Cardiac muscle cell (in vitro differentiated cells and primary cell): Measurements from ENCODE around the gene PIRT. TPM values are rescaled to one million over a fixed set of nuclear protein-coding genes. Genes with fewer than 3 reads are reported as not detected.

ENCODE experiments used
- DNase-seq, 2 donors: peaks; one replicate each; pipeline versions ENCODE4 v3.0.0 to v3.0.0-alpha.2; 2010 to 2017; ENCODE audit warnings: low read depth in 1 of 2, low spot score in 1 of 2
- H3K27ac ChIP-seq: fragments of 200-600 bp; sonication (generic); 2 replicates; pipeline ENCODE4 v1.5.1; 2016
- H3K27me3 ChIP-seq: fragments of 200-600 bp; sonication (generic); 2 replicates; pipeline ENCODE4 v1.6.0; 2016; ENCODE audit warnings: control low read depth
- H3K36me3 ChIP-seq: fragments of 200-600 bp; sonication (generic); 2 replicates; pipeline ENCODE4 v1.5.1; 2016; ENCODE audit warnings: control low read depth
- H3K4me1 ChIP-seq: fragments of 200-600 bp; sonication (generic); 2 replicates; pipeline ENCODE4 v1.8.1; 2017; ENCODE audit warnings: low read depth, mild to moderate bottlenecking, mixed run types
- H3K4me3 ChIP-seq: fragments of 200-600 bp; sonication (generic); 2 replicates; pipeline ENCODE4 v1.5.1; 2016; ENCODE audit warnings: mild to moderate bottlenecking
- H3K9me3 ChIP-seq: fragments of 200-600 bp; sonication (generic); 2 replicates; pipeline ENCODE4 v1.5.1; 2017; ENCODE audit warnings: low read depth, mild to moderate bottlenecking, control low read depth
- CTCF ChIP-seq: IDR thresholded peaks from 2 replicates; pipeline ENCODE4 v1.5.1; 2012; ENCODE audit warnings: low read depth, mild to moderate bottlenecking, low read length
- polyA plus RNA-seq: library from polyadenylated mRNA; unstranded; fragments of >200 nt; fragmentation: Nextera tagmentation; extraction: Ambion mirVana; gene quantifications from 2 replicates; pipeline ENCODE4 v1.2.1, GENCODE V29; 2016
- total RNA-seq: library from RNA; depleted of rRNA; stranded (reverse); fragments of >200 nt; gene quantifications from 2 replicates; pipeline ENCODE4 v1.2.3, GENCODE V29; 2016

The PIRT gene
- total and polyA plus RNA-seq, 2 experiments from 2014 or later, result not detected

- no peaks in the 10 kb centered on the region for H3K36me3 ChIP-seq
- no peak for TF ChIP-seq CTCF
- no peak for DNase-seq
These were observed 61.5 kb downstream of the PIRT start for GRCh38 chr17:10776381-10776780.

GRCh38 chr17:10775740-10776356 is 62.0 kb downstream of the PIRT start:
- no peak overlapping the region for H3K4me3 ChIP-seq
- peaks cover 9% of the 10 kb centered on the region for H3K4me1 ChIP-seq
- no peaks in the 10 kb centered on the region for H3K9me3 ChIP-seq
- TF ChIP-seq CTCF, result no peak
- H3K27me3 ChIP-seq, result no peaks in the 10 kb centered on the region
- no peak for DNase-seq
- H3K27ac ChIP-seq, result no peak overlapping the region
- H3K36me3 ChIP-seq, result no peaks in the 10 kb centered on the region

More at GRCh38 chr17:10776381-10776780, 61.5 kb downstream of the PIRT start:
- H3K4me1 ChIP-seq, result peaks cover 9% of the 10 kb centered on the region
- H3K27ac ChIP-seq, result no peak overlapping the region
- no peaks in the 10 kb centered on the region for H3K27me3 ChIP-seq
- H3K4me3 ChIP-seq, result no peak overlapping the region
- no peaks in the 10 kb centered on the region for H3K9me3 ChIP-seq

GRCh38 chr17:10775058-10775457 is 62.8 kb downstream of the PIRT start:
- no peak overlapping the region for H3K27ac ChIP-seq
- H3K27me3 ChIP-seq, result no peaks in the 10 kb centered on the region
- no peaks in the 10 kb centered on the region for H3K9me3 ChIP-seq
- no peaks in the 10 kb centered on the region for H3K36me3 ChIP-seq
- DNase-seq, result no peak
- no peak overlapping the region for H3K4me3 ChIP-seq
- no peak for TF ChIP-seq CTCF
- peaks cover 9% of the 10 kb centered on the region for H3K4me1 ChIP-seq

GRCh38 chr17:10773391-10773790 is 64.5 kb downstream of the PIRT start:
- H3K27ac ChIP-seq, result no peak overlapping the region
- DNase-seq, result no peak
- TF ChIP-seq CTCF, result no peak

More at GRCh38 chr17:10773391-10773790, 64.5 kb downstream of the PIRT start:
- Histone ChIP-seq H3K36me3 (no peaks in the 10 kb centered on the region), H3K4me3 (no peak overlapping the region), H3K9me3 (no peaks in the 10 kb centered on the region), H3K27me3 (no peaks in the 10 kb centered on the region), H3K4me1 (peaks cover 9% of the 10 kb centered on the region)

Other genes with a start within 250 kb of the PIRT start
- 1.3 and 3.1 TPM in 2 replicates for gene MYH3, start 180.8 kb downstream of the PIRT start, total RNA-seq
- 0.72 and 1.7 TPM in 2 replicates for gene MYH3, start 180.8 kb downstream of the PIRT start, polyA plus RNA-seq
- gene SCO1, start 140.6 kb downstream of the PIRT start, total RNA-seq, result 56.4 and 60.4 TPM in 2 replicates
- 62.6 and 67.2 TPM in 2 replicates for gene SCO1, start 140.6 kb downstream of the PIRT start, polyA plus RNA-seq
- 4.4 and 7.4 TPM in 2 replicates for gene ADPRM, start 140.5 kb downstream of the PIRT start, total RNA-seq
- 5.0 and 7.3 TPM in 2 replicates for gene ADPRM, start 140.5 kb downstream of the PIRT start, polyA plus RNA-seq
- 0.15 and 2.4 TPM in 2 replicates for gene TMEM220, start 108.1 kb downstream of the PIRT start, total RNA-seq
- 2.6 and 2.8 TPM in 2 replicates for gene TMEM220, start 108.1 kb downstream of the PIRT start, polyA plus RNA-seq
- gene TMEM238L, start 34.0 kb downstream of the PIRT start, total RNA-seq, result not detected in 2 replicates
- not detected in 2 replicates for gene TMEM238L, start 34.0 kb downstream of the PIRT start, polyA plus RNA-seq